ENCODE data around the gene VPS35.

VPS35 gene

GRCh38 chr16:46688654-46689364 is at the start of gene VPS35:
Gene VPS35, minus strand, starts transcription at chr16:46689178. Its CDS starts 45 bp downstream, at chr16:46689133.
- DNase-seq: peak; percentile 99

- DNase-seq: no peak
Observed at GRCh38 chr16:46737621-46738214, 48.7 kb upstream of the VPS35 start.

GRCh38 chr16:46736695-46737094 is 47.7 kb upstream of the VPS35 start:
- DNase-seq: peak; percentile 5

- DNase-seq: no peak
Observed at GRCh38 chr16:46733319-46733830, 44.4 kb upstream of the VPS35 start.

GRCh38 chr16:46732561-46732960 is 43.6 kb upstream of the VPS35 start:
- no peak for DNase-seq

- no peak for DNase-seq
Observed at GRCh38 chr16:46731691-46732555, 42.9 kb upstream of the VPS35 start.

GRCh38 chr16:46730801-46731690 is 42.1 kb upstream of the VPS35 start:
- no peak for DNase-seq

- no peak for DNase-seq
Observed at GRCh38 chr16:46730126-46730525, 41.1 kb upstream of the VPS35 start.

GRCh38 chr16:46729326-46729995 is 40.5 kb upstream of the VPS35 start:
- DNase-seq: no peak

GRCh38 chr16:46728806-46729205 is 39.8 kb upstream of the VPS35 start:
- no peak for DNase-seq

GRCh38 chr16:46727630-46728029 is 38.7 kb upstream of the VPS35 start:
- DNase-seq: no peak

GRCh38 chr16:46727184-46727583 is 38.2 kb upstream of the VPS35 start:
- DNase-seq: no peak

- DNase-seq: no peak
Observed at GRCh38 chr16:46721885-46722284, 32.9 kb upstream of the VPS35 start.

- no peak for DNase-seq
Observed at GRCh38 chr16:46720619-46721018, 31.6 kb upstream of the VPS35 start.

- no peak for DNase-seq
Observed at GRCh38 chr16:46719528-46719927, 30.6 kb upstream of the VPS35 start.

- DNase-seq: no peak
Observed at GRCh38 chr16:46718214-46718613, 29.2 kb upstream of the VPS35 start.

- no peak for DNase-seq
Observed at GRCh38 chr16:46717692-46718091, 28.7 kb upstream of the VPS35 start.

- no peak for DNase-seq
Observed at GRCh38 chr16:46715769-46716305, 26.9 kb upstream of the VPS35 start.

- DNase-seq: no peak
Observed at GRCh38 chr16:46714797-46715591, 26.0 kb upstream of the VPS35 start.

- no peak for DNase-seq
Observed at GRCh38 chr16:46713634-46714033, 24.7 kb upstream of the VPS35 start.

GRCh38 chr16:46712911-46713310 is 23.9 kb upstream of the VPS35 start:
- no peak for DNase-seq

All from fibroblast of skin of right biceps (primary cell).